Prostate gland (tissue), 2 donors: ENCODE results near the gene NAGPA.

Experiments used
- POLR2A ChIP-seq: fragments of 450-650 bp; IDR thresholded peaks from one replicate; pipeline ENCODE4 v1.6.1; 2016; ENCODE audit warnings: antibody characterized with exemption, mild to moderate bottlenecking
- POLR2AphosphoS5 ChIP-seq: sonication (generic); formaldehyde crosslinking; IDR thresholded peaks from one replicate; pipeline ENCODE4 v1.6.1; 2017; ENCODE audit warnings: antibody characterized with exemption
- TF ChIP-seq, protein P1 (sequence below), 4 experiments: fragments of 200-600 bp in 2 of 4; fragments of 450-650 bp in 2 of 4; sonication (generic) in 2 of 4; IDR thresholded peaks; 1 replicate in 3 of 4; 2 replicates in 1 of 4; pipeline ENCODE4 v1.5.1; 2016 to 2019; ENCODE audit warnings: antibody characterized with exemption in 4 of 4, mild to moderate bottlenecking in 2 of 4, moderate library complexity in 2 of 4

DNA sequence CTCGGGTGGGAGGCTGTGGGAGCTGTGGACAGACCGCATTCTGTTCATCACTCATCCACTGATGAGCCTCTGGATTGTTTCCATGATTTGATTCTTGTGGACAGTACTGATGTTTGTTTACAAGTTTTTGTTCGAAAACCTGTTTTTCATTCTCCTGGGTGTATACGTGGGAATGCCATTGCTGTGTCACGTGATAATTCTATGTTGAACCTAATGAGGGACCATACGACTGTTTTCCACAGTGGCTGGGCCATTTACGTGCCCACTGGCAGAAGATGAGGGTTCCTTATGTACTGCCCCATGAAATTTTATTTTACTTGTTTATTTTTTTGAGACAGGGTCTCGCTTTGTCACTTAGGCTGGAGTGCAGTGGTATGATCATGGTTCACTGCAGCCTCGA, 35.3 kb upstream of the NAGPA start:
- TF ChIP-seq POLR2AphosphoS5 (no peak), POLR2A (no peak)
- TF ChIP-seq, protein P1, sequence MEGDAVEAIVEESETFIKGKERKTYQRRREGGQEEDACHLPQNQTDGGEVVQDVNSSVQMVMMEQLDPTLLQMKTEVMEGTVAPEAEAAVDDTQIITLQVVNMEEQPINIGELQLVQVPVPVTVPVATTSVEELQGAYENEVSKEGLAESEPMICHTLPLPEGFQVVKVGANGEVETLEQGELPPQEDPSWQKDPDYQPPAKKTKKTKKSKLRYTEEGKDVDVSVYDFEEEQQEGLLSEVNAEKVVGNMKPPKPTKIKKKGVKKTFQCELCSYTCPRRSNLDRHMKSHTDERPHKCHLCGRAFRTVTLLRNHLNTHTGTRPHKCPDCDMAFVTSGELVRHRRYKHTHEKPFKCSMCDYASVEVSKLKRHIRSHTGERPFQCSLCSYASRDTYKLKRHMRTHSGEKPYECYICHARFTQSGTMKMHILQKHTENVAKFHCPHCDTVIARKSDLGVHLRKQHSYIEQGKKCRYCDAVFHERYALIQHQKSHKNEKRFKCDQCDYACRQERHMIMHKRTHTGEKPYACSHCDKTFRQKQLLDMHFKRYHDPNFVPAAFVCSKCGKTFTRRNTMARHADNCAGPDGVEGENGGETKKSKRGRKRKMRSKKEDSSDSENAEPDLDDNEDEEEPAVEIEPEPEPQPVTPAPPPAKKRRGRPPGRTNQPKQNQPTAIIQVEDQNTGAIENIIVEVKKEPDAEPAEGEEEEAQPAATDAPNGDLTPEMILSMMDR (IDR thresholded peaks at IDR 0.05), result no peak
